Activated CD4-positive, alpha-beta T cell treated with anti-CD3 and anti-CD28 coated beads, Interleukin-2, amount 50 U/mL, for 48 hours (primary cell): ENCODE results near the gene PHKA1.
"Not testable (repeated sequence)": the region's sequence is repeated elsewhere in the genome, so short reads cannot be mapped to it uniquely, and the experiment has no call there.

ENCODE experiments used
- DNase-seq, 2 experiments: peaks; one replicate each; pipeline ENCODE4 v3.0.0-alpha.2; 2020

Gene PHKA1

GRCh38 chrX:72568406-72569092 lies 145.6 kb downstream of the PHKA1 start:
- DNase-seq, result no peak

GRCh38 chrX:72566448-72566847 lies 147.7 kb downstream of the PHKA1 start:
- DNase-seq, result no peak

- not testable (repeated sequence) for DNase-seq
Measured at GRCh38 chrX:72559655-72560054, 154.5 kb downstream of the PHKA1 start.

- DNase-seq, result peak in 1 of 2 experiments; percentile 5
Measured at GRCh38 chrX:72554448-72555140, 159.5 kb downstream of the PHKA1 start.

- not testable (repeated sequence) for DNase-seq
Measured at GRCh38 chrX:72552443-72552842, 161.7 kb downstream of the PHKA1 start.

- DNase-seq, result no peak
Measured at GRCh38 chrX:72545990-72546389, 168.1 kb downstream of the PHKA1 start.

- DNase-seq, result no peak
Measured at GRCh38 chrX:72540318-72540717, 173.8 kb downstream of the PHKA1 start.

GRCh38 chrX:72539822-72540221 lies 174.3 kb downstream of the PHKA1 start:
- no peak for DNase-seq

GRCh38 chrX:72536542-72536941 lies 177.6 kb downstream of the PHKA1 start:
- DNase-seq, result no peak

- no peak for DNase-seq
Measured at GRCh38 chrX:72532366-72532765, 181.7 kb downstream of the PHKA1 start.
